ENCODE results near the gene IMMP2L.
"Not testable (repeated sequence)": the region's sequence is repeated elsewhere in the genome, so short reads cannot be mapped to it uniquely, and the experiment has no call there.

The IMMP2L gene

GRCh38 chr7:111074748-111075146, 487.5 kb downstream of the IMMP2L start:
- no peak for DNase-seq (ENCODE audit: extremely low read depth, insufficient read length)
- no peak for TF ChIP-seq CTCF (IDR thresholded peaks at IDR 0.05; ENCODE audit: insufficient read depth, low read length, poor library complexity, severe bottlenecking)

GRCh38 chr7:111074071-111074747, 488.1 kb downstream of the IMMP2L start:
- no peak for DNase-seq (ENCODE audit: extremely low read depth, insufficient read length)
- no peak for TF ChIP-seq CTCF (IDR thresholded peaks at IDR 0.05; ENCODE audit: insufficient read depth, low read length, poor library complexity, severe bottlenecking)

More at GRCh38 chr7:111074748-111075146, 487.5 kb downstream of the IMMP2L start:
- H3K27me3 ChIP-seq (replicated peaks; ENCODE audit: control insufficient read depth, insufficient read depth, low read length): no peaks in the 10 kb centered on the region
- H3K36me3 ChIP-seq (ENCODE audit: control insufficient read depth, insufficient read depth, low read length): no peaks in the 10 kb centered on the region
- no peak overlapping the region for H3K4me3 ChIP-seq (replicated peaks; ENCODE audit: low read depth, low read length)

GRCh38 chr7:111072658-111073057, 489.6 kb downstream of the IMMP2L start:
- H3K27me3 ChIP-seq (replicated peaks; ENCODE audit: control insufficient read depth, insufficient read depth, low read length); DNase-seq (ENCODE audit: extremely low read depth, insufficient read length); H3K4me3 ChIP-seq (replicated peaks; ENCODE audit: low read depth, low read length); H3K36me3 ChIP-seq (ENCODE audit: control insufficient read depth, insufficient read depth, low read length): not testable (repeated sequence)

More at GRCh38 chr7:111074071-111074747, 488.1 kb downstream of the IMMP2L start:
- Histone ChIP-seq H3K27me3 (replicated peaks; ENCODE audit: control insufficient read depth, insufficient read depth, low read length) (no peaks in the 10 kb centered on the region), H3K4me3 (replicated peaks; ENCODE audit: low read depth, low read length) (no peak overlapping the region), H3K36me3 (ENCODE audit: control insufficient read depth, insufficient read depth, low read length) (no peaks in the 10 kb centered on the region)

- Histone ChIP-seq H3K36me3 (ENCODE audit: control insufficient read depth, insufficient read depth, low read length) (no peaks in the 10 kb centered on the region), H3K4me3 (replicated peaks; ENCODE audit: low read depth, low read length) (no peak overlapping the region), H3K27me3 (replicated peaks; ENCODE audit: control insufficient read depth, insufficient read depth, low read length) (no peaks in the 10 kb centered on the region)
- DNase-seq (ENCODE audit: extremely low read depth, insufficient read length): no peak
- no peak for TF ChIP-seq CTCF (IDR thresholded peaks at IDR 0.05; ENCODE audit: insufficient read depth, low read length, poor library complexity, severe bottlenecking)
Observed at GRCh38 chr7:111071556-111071955, 490.7 kb downstream of the IMMP2L start.

- H3K36me3 ChIP-seq (ENCODE audit: control insufficient read depth, insufficient read depth, low read length): no peaks in the 10 kb centered on the region
- DNase-seq (ENCODE audit: extremely low read depth, insufficient read length): no peak
- H3K4me3 ChIP-seq (replicated peaks; ENCODE audit: low read depth, low read length): no peak overlapping the region
- no peaks in the 10 kb centered on the region for H3K27me3 ChIP-seq (replicated peaks; ENCODE audit: control insufficient read depth, insufficient read depth, low read length)
- no peak for TF ChIP-seq CTCF (IDR thresholded peaks at IDR 0.05; ENCODE audit: insufficient read depth, low read length, poor library complexity, severe bottlenecking)
Observed at GRCh38 chr7:111068618-111069017, 493.7 kb downstream of the IMMP2L start.

GRCh38 chr7:111067682-111068081, 494.6 kb downstream of the IMMP2L start:
- no peak for TF ChIP-seq CTCF (IDR thresholded peaks at IDR 0.05; ENCODE audit: insufficient read depth, low read length, poor library complexity, severe bottlenecking)
- no peaks in the 10 kb centered on the region for H3K27me3 ChIP-seq (replicated peaks; ENCODE audit: control insufficient read depth, insufficient read depth, low read length)
- no peaks in the 10 kb centered on the region for H3K36me3 ChIP-seq (ENCODE audit: control insufficient read depth, insufficient read depth, low read length)
- no peak for DNase-seq (ENCODE audit: extremely low read depth, insufficient read length)
- H3K4me3 ChIP-seq (replicated peaks; ENCODE audit: low read depth, low read length): no peak overlapping the region

All from GM06990 (cell line).